H9 (cell line): ENCODE results near the gene TRAK2. TPM values are rescaled to one million over a fixed set of nuclear protein-coding genes. Genes with fewer than 3 reads are reported as not detected.

Source experiments
- DNase-seq: peaks from one replicate; pipeline ENCODE4 v3.0.0-alpha.2; 2017
- H2AFZ ChIP-seq: one replicate; pipeline ENCODE4 v1.6.1; 2013; ENCODE audit warnings: mild to moderate bottlenecking, low read length, control low read depth, moderate library complexity
- H2AK5ac ChIP-seq: 2 replicates; pipeline ENCODE4 v1.6.1; 2013; ENCODE audit warnings: low read length, control low read depth, mixed read lengths; ENCODE audit not compliant: insufficient read length
- H2BK120ac ChIP-seq: one replicate; pipeline ENCODE4 v1.6.1; 2013; ENCODE audit warnings: low read depth, mild to moderate bottlenecking, low read length, control low read depth, inconsistent platforms; ENCODE audit not compliant: poor library complexity, severe bottlenecking
- H2BK12ac ChIP-seq: 2 replicates; pipeline ENCODE4 v1.6.1; 2013; ENCODE audit warnings: low read length, control low read depth, mixed read lengths, low read depth; ENCODE audit not compliant: insufficient read length
- H2BK15ac ChIP-seq: 2 replicates; pipeline ENCODE4 v1.6.1; 2013; ENCODE audit warnings: low read depth, low read length, control low read depth
- H2BK20ac ChIP-seq: one replicate; pipeline ENCODE4 v1.6.1; 2013; ENCODE audit warnings: low read depth, mild to moderate bottlenecking, low read length, control low read depth, inconsistent platforms; ENCODE audit not compliant: poor library complexity, severe bottlenecking
- H2BK5ac ChIP-seq: 2 replicates; pipeline ENCODE4 v1.6.1; 2013; ENCODE audit warnings: low read length, control low read depth, mixed read lengths; ENCODE audit not compliant: insufficient read length
- H3K14ac ChIP-seq: 2 replicates; pipeline ENCODE4 v1.6.1; 2013; ENCODE audit warnings: low read length, control low read depth; ENCODE audit not compliant: insufficient read depth
- H3K18ac ChIP-seq: 2 replicates; pipeline ENCODE4 v1.6.1; 2013; ENCODE audit warnings: low read depth, mild to moderate bottlenecking, mixed read lengths, low read length, control low read depth; ENCODE audit not compliant: insufficient read length
- H3K23ac ChIP-seq: 2 replicates; pipeline ENCODE4 v1.6.1; 2013; ENCODE audit warnings: low read length, control low read depth, mixed read lengths, low read depth; ENCODE audit not compliant: insufficient read length
- H3K23me2 ChIP-seq: 2 replicates; pipeline ENCODE4 v1.6.1; 2013; ENCODE audit warnings: low read depth, mild to moderate bottlenecking, mixed read lengths, low read length, control low read depth; ENCODE audit not compliant: insufficient read length, poor library complexity, severe bottlenecking
- H3K27ac ChIP-seq: 2 replicates; pipeline ENCODE4 v1.5.1; 2013; ENCODE audit warnings: low read length, control low read depth, mixed read lengths, low read depth; ENCODE audit not compliant: insufficient read length
- H3K27me3 ChIP-seq: 2 replicates; pipeline ENCODE4 v1.6.1; 2013; ENCODE audit warnings: low read length, control low read depth, inconsistent platforms; ENCODE audit not compliant: insufficient read depth
- H3K4ac ChIP-seq: 2 replicates; pipeline ENCODE4 v1.6.1; 2013; ENCODE audit warnings: low read depth, mild to moderate bottlenecking, control low read depth, inconsistent platforms, low read length, moderate library complexity
- H3K4me1 ChIP-seq: 2 replicates; pipeline ENCODE4 v1.6.1; 2013; ENCODE audit warnings: low read length, control low read depth, inconsistent platforms; ENCODE audit not compliant: insufficient read depth
- H3K4me2 ChIP-seq: 2 replicates; pipeline ENCODE4 v1.6.1; 2013; ENCODE audit warnings: low read length, control low read depth, mixed read lengths; ENCODE audit not compliant: insufficient read length, insufficient read depth
- H3K56ac ChIP-seq: 2 replicates; pipeline ENCODE4 v1.6.1; 2013; ENCODE audit warnings: low read depth, mild to moderate bottlenecking, mixed read lengths, low read length, control low read depth; ENCODE audit not compliant: insufficient read length
- H3K79me1 ChIP-seq: 2 replicates; pipeline ENCODE4 v1.6.1; 2013; ENCODE audit warnings: low read depth, mild to moderate bottlenecking, moderate library complexity, low read length, control low read depth, inconsistent platforms; ENCODE audit not compliant: insufficient read depth, poor library complexity, severe bottlenecking
- H3K79me2 ChIP-seq: 2 replicates; pipeline ENCODE4 v1.6.1; 2013; ENCODE audit warnings: low read length, control low read depth, inconsistent platforms; ENCODE audit not compliant: insufficient read depth
- H3K9ac ChIP-seq: 2 replicates; pipeline ENCODE4 v1.6.1; 2013; ENCODE audit warnings: low read length, control low read depth, mixed read lengths; ENCODE audit not compliant: insufficient read length; ENCODE audit errors: extremely low read depth
- H3K9me3 ChIP-seq: one replicate; pipeline ENCODE4 v1.6.1; 2013; ENCODE audit warnings: low read depth, low read length, inconsistent platforms; ENCODE audit not compliant: control insufficient read depth
- H3T11ph ChIP-seq: one replicate; pipeline ENCODE4 v1.6.1; 2013; ENCODE audit warnings: mild to moderate bottlenecking, low read length, control low read depth, inconsistent platforms
- H4K20me1 ChIP-seq: one replicate; pipeline ENCODE4 v1.6.1; 2013; ENCODE audit not compliant: control insufficient read depth, insufficient read length, insufficient read depth
- H4K5ac ChIP-seq: 2 replicates; pipeline ENCODE4 v1.6.1; 2013; ENCODE audit warnings: low read depth, mild to moderate bottlenecking, mixed read lengths, low read length, control low read depth; ENCODE audit not compliant: insufficient read length
- H4K8ac ChIP-seq: replicated peaks from 2 replicates; pipeline ENCODE4 v1.6.1; 2013; ENCODE audit warnings: low read length, control low read depth, mixed read lengths, low read depth; ENCODE audit not compliant: insufficient read length
- H4K91ac ChIP-seq: 2 replicates; pipeline ENCODE4 v1.6.1; 2013; ENCODE audit warnings: low read depth, mild to moderate bottlenecking, moderate library complexity, mixed read lengths, low read length, control low read depth; ENCODE audit not compliant: insufficient read length
- H3K27ac Mint-ChIP-seq, 3 experiments: 2 replicates in 2 of 3; 3 replicates in 1 of 3; pipeline ENCODE4 v1.8.0; 2020 to 2021; ENCODE audit warnings: mixed read lengths in 3 of 3, mild to moderate bottlenecking in 1 of 3, moderate library complexity in 1 of 3
- H3K27me3 Mint-ChIP-seq: 2 replicates; pipeline ENCODE4 v1.8.0; 2021; ENCODE audit warnings: low read depth, mild to moderate bottlenecking, moderate library complexity, mixed read lengths
- H3K36me3 Mint-ChIP-seq, 3 experiments: 2 replicates in 2 of 3; 3 replicates in 1 of 3; pipeline ENCODE4 v1.8.0; 2020 to 2021; ENCODE audit warnings: low read depth in 3 of 3, mixed read lengths in 3 of 3; ENCODE audit not compliant: insufficient read depth in 1 of 3
- H3K4me1 Mint-ChIP-seq, 2 experiments: 2 replicates each; pipeline ENCODE4 v1.8.0; 2020; ENCODE audit warnings: mixed read lengths in 2 of 2
- H3K4me3 Mint-ChIP-seq, 2 experiments: 2 replicates in 1 of 2; 3 replicates in 1 of 2; pipeline ENCODE4 v1.8.0; 2020 to 2021; ENCODE audit warnings: mild to moderate bottlenecking in 2 of 2, mixed read lengths in 2 of 2, moderate library complexity in 1 of 2
- H3K9me3 Mint-ChIP-seq, 2 experiments: 2 replicates in 1 of 2; 3 replicates in 1 of 2; pipeline ENCODE4 v1.8.0; 2020; ENCODE audit warnings: mild to moderate bottlenecking in 2 of 2, mixed read lengths in 2 of 2, moderate library complexity in 1 of 2
- WGBS: extraction: QIAGEN DNeasy Blood & Tissue Kit; methylation state at CpG from one replicate; pipeline ENCODE4 v1.1.7; 2013; ENCODE audit warnings: missing lambda C conversion rate, low lambda C conversion rate, mixed read lengths; ENCODE audit not compliant: insufficient read length; ENCODE audit errors: extremely low coverage; 5-methylcytosine and 5-hydroxymethylcytosine counted together
- total RNA-seq: library from RNA; stranded (reverse); gene quantifications from 2 replicates; pipeline ENCODE4 v1.2.1, GENCODE V29; 2021
- TF ChIP-seq, protein P1 (sequence below): fragments of 200-600 bp; sonication (generic); conservative IDR thresholded peaks from 3 replicates; pipeline ENCODE4 v1.8.0; 2021; ENCODE audit warnings: antibody characterized with exemption, mild to moderate bottlenecking

The TRAK2 gene
- total RNA-seq, 1 experiment from 2014 or later: 14.2 TPM

DNA sequence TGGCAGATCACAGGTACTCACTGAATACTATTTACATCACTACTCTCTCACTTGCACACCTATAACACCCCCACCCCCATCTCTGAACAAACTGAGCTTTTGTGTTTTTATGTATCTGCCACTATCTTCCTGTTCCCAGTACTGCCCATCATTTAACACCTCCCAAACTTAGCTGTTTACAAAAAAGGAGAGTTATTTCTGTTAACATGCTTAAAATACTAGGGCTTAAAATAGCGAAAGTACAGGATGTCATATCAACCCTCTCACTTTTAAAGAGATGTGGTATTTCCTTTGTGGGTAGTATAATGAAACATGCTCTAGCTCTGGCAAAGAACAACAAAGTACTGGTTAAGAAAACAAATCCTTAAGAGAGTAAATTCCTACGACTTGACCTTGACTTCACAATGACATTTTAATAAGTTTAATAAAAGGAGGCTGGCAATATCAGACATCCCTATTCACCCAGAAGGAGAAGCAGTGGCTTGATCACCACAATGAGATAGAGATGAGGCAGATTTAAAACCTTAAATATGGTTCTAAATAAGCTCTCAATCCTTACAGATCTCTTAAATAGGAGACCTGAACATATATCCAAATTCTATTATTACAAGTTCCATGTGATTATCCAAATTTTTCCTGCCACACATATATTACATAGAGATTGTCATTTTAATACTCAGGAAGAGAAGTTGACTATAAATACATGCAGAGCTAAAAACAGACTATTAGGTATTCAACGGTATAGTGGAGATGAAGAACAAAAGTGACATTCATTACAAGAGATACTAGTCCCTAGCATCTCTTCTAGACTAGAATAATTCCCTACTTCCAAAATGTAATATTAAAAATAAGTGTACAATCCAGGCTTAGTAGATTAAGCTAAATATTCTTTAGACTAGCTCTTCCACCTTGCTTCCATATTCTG lies 36.9 kb downstream of the TRAK2 start:
- H2BK5ac ChIP-seq: no peak overlapping the region
- no peak overlapping the region for H3K9ac ChIP-seq
- H3K4me2 ChIP-seq: no peak overlapping the region
- Mint-ChIP-seq H3K4me3 (no peak overlapping the region), H3K36me3 (peaks cover 0 to 6% (median 3%) of the 10 kb centered on the region in 3 experiments; a peak in 3 of 7 replicates), H3K27me3 (no peaks in the 10 kb centered on the region), H3K4me1 (peaks cover 3% of the 10 kb centered on the region in 2 experiments; a peak in 3 of 4 replicates), H3K27ac (no peak overlapping the region), H3K9me3 (no peaks in the 10 kb centered on the region)
- no CpG with 5 or more reads among the region's 3 CpGs for WGBS
- no peak overlapping the region for H3K23ac ChIP-seq
- no peak overlapping the region for H4K91ac ChIP-seq
- no peak overlapping the region for H4K8ac ChIP-seq
- H2AFZ ChIP-seq: no peak overlapping the region
- H2BK120ac ChIP-seq: no peak overlapping the region
- H3K18ac ChIP-seq: no peak overlapping the region
- H3T11ph ChIP-seq: no peak overlapping the region
- no peak overlapping the region for H2BK20ac ChIP-seq
- TF ChIP-seq, protein P1, sequence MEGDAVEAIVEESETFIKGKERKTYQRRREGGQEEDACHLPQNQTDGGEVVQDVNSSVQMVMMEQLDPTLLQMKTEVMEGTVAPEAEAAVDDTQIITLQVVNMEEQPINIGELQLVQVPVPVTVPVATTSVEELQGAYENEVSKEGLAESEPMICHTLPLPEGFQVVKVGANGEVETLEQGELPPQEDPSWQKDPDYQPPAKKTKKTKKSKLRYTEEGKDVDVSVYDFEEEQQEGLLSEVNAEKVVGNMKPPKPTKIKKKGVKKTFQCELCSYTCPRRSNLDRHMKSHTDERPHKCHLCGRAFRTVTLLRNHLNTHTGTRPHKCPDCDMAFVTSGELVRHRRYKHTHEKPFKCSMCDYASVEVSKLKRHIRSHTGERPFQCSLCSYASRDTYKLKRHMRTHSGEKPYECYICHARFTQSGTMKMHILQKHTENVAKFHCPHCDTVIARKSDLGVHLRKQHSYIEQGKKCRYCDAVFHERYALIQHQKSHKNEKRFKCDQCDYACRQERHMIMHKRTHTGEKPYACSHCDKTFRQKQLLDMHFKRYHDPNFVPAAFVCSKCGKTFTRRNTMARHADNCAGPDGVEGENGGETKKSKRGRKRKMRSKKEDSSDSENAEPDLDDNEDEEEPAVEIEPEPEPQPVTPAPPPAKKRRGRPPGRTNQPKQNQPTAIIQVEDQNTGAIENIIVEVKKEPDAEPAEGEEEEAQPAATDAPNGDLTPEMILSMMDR: no peak
- H3K4ac ChIP-seq: no peak overlapping the region
- H4K5ac ChIP-seq: no peak overlapping the region
- no peak overlapping the region for H2AK5ac ChIP-seq
- no peaks in the 10 kb centered on the region for H3K79me2 ChIP-seq
- H2BK15ac ChIP-seq: no peak overlapping the region
- no peak overlapping the region for H3K56ac ChIP-seq
- no peaks in the 10 kb centered on the region for H4K20me1 ChIP-seq
- no peak overlapping the region for H3K14ac ChIP-seq
- DNase-seq: no peak
- H3K23me2 ChIP-seq: no peaks in the 10 kb centered on the region
- no peaks in the 10 kb centered on the region for H3K79me1 ChIP-seq
- no peak overlapping the region for H3K27ac ChIP-seq
- H3K9me3 ChIP-seq: no peaks in the 10 kb centered on the region
- no peak overlapping the region for H2BK12ac ChIP-seq
- peaks cover 2% of the 10 kb centered on the region; the same call in 1 of the 2 replicates for H3K4me1 ChIP-seq
- no peaks in the 10 kb centered on the region for H3K27me3 ChIP-seq
